CD14-positive monocyte (primary cell): ENCODE data around the gene NRXN3. TPM values are rescaled to one million over a fixed set of nuclear protein-coding genes. Genes with fewer than 3 reads are reported as not detected.

ENCODE experiments used
- DNase-seq, 3 donors: peaks; one replicate each; pipeline ENCODE4 v3.0.0-alpha.2; 2011 to 2022
- H2AFZ ChIP-seq: 2 replicates; pipeline ENCODE4 v1.6.0; 2012; ENCODE audit warnings: mild to moderate bottlenecking, low read depth, low read length, inconsistent platforms; ENCODE audit not compliant: insufficient read depth, poor library complexity, severe bottlenecking
- H3K27ac ChIP-seq, 2 donors: 1 replicate in 1 of 2; 2 replicates in 1 of 2; pipeline ENCODE4 v1.5.1; 2012 to 2013; ENCODE audit warnings: low read length in 2 of 2, control low read depth in 1 of 2, inconsistent platforms in 1 of 2, low read depth in 1 of 2, mild to moderate bottlenecking in 1 of 2
- H3K27me3 ChIP-seq, 2 donors: one replicate each; pipeline versions ENCODE4 v1.6.0 to v1.6.1; 2011 to 2013; ENCODE audit warnings: low read length in 2 of 2; ENCODE audit not compliant: control insufficient read depth in 2 of 2, insufficient read depth in 2 of 2
- H3K36me3 ChIP-seq, 2 donors: replicated peaks in 1 of 2; 1 replicate in 1 of 2; 2 replicates in 1 of 2; pipeline versions ENCODE4 v1.5.1 to v1.6.1; 2012 to 2013; ENCODE audit warnings: low read length in 2 of 2, control low read depth in 1 of 2, inconsistent platforms in 1 of 2, mild to moderate bottlenecking in 1 of 2; ENCODE audit not compliant: insufficient read depth in 2 of 2, control insufficient read depth in 1 of 2
- H3K4me1 ChIP-seq, 2 donors: 1 replicate in 1 of 2; 2 replicates in 1 of 2; pipeline versions ENCODE4 v1.5.1 to v1.6.1; 2012 to 2013; ENCODE audit warnings: low read length in 2 of 2, control low read depth in 1 of 2, inconsistent platforms in 1 of 2, mild to moderate bottlenecking in 1 of 2, moderate library complexity in 1 of 2; ENCODE audit not compliant: insufficient read depth in 2 of 2, control insufficient read depth in 1 of 2
- H3K4me2 ChIP-seq: replicated peaks from 2 replicates; pipeline ENCODE3; 2012; ENCODE audit warnings: low read length, moderate library complexity, mild to moderate bottlenecking; ENCODE audit not compliant: poor library complexity, severe bottlenecking; ENCODE audit errors: extremely low read depth
- H3K4me3 ChIP-seq, 3 experiments: fragments of 200-600 bp in 1 of 3; sonication (generic) in 1 of 3; replicated peaks in 1 of 3; 1 replicate in 2 of 3; 2 replicates in 1 of 3; pipeline ENCODE4 v1.5.1; 2011 to 2013; ENCODE audit warnings: low read length in 3 of 3, mild to moderate bottlenecking in 3 of 3, control low read depth in 2 of 3, low read depth in 2 of 3, inconsistent platforms in 1 of 3, moderate library complexity in 1 of 3
- H3K79me2 ChIP-seq: 2 replicates; pipeline ENCODE4 v1.6.0; 2012; ENCODE audit warnings: mild to moderate bottlenecking, control low read depth, inconsistent platforms, low read length, moderate library complexity; ENCODE audit not compliant: insufficient read depth
- H3K9ac ChIP-seq: 2 replicates; pipeline ENCODE4 v1.6.0; 2017; ENCODE audit warnings: low read length, mild to moderate bottlenecking; ENCODE audit not compliant: insufficient read depth, poor library complexity, severe bottlenecking
- H3K9me3 ChIP-seq, 2 donors: replicated peaks in 1 of 2; 1 replicate in 1 of 2; 2 replicates in 1 of 2; pipeline versions ENCODE4 v1.5.1 to v1.6.1; 2012 to 2013; ENCODE audit warnings: low read length in 2 of 2, control low read depth in 1 of 2; ENCODE audit not compliant: control insufficient read depth in 1 of 2, insufficient read depth in 1 of 2
- H4K20me1 ChIP-seq: 2 replicates; pipeline ENCODE4 v1.6.0; 2012; ENCODE audit warnings: mild to moderate bottlenecking, low read length, control low read depth, moderate library complexity; ENCODE audit not compliant: insufficient read depth
- H3K27ac Mint-ChIP-seq, 7 donors: one replicate each; pipeline ENCODE4 v1.8.0; 2020; ENCODE audit warnings: mild to moderate bottlenecking in 7 of 7, mixed read lengths in 7 of 7, moderate library complexity in 6 of 7, inconsistent platforms in 2 of 7
- H3K27me3 Mint-ChIP-seq, 3 donors: one replicate each; pipeline ENCODE4 v1.8.0; 2021 to 2022; ENCODE audit warnings: low read depth in 3 of 3, mild to moderate bottlenecking in 3 of 3, mixed read lengths in 3 of 3, moderate library complexity in 3 of 3, inconsistent platforms in 1 of 3
- H3K36me3 Mint-ChIP-seq, 2 donors: one replicate each; pipeline ENCODE4 v1.8.0; 2020; ENCODE audit warnings: mixed read lengths in 2 of 2, inconsistent platforms in 1 of 2, mild to moderate bottlenecking in 1 of 2
- H3K4me1 Mint-ChIP-seq: one replicate; pipeline ENCODE4 v1.8.0; 2020; ENCODE audit warnings: mild to moderate bottlenecking, mixed read lengths
- H3K4me3 Mint-ChIP-seq, 2 donors: one replicate each; pipeline ENCODE4 v1.8.0; 2020; ENCODE audit warnings: mild to moderate bottlenecking in 2 of 2, mixed read lengths in 2 of 2, moderate library complexity in 1 of 2
- H3K9me3 Mint-ChIP-seq, 7 donors: one replicate each; pipeline ENCODE4 v1.8.0; 2020 to 2022; ENCODE audit warnings: mixed read lengths in 7 of 7, mild to moderate bottlenecking in 6 of 7, moderate library complexity in 6 of 7, inconsistent platforms in 2 of 7
- CTCF ChIP-seq: fragments of 200-600 bp; IDR thresholded peaks from one replicate; pipeline ENCODE4 v1.8.0; 2022; ENCODE audit warnings: antibody characterized with exemption, mild to moderate bottlenecking
- WGBS: methylation state at CpG from one replicate; pipeline ENCODE4 v1.1.5; 2013; ENCODE audit warnings: missing lambda C conversion rate; ENCODE audit not compliant: insufficient coverage; 5-methylcytosine and 5-hydroxymethylcytosine counted together
- intact Hi-C, 2 donors: fragments of 100-400 bp; cut with micrococcal nuclease; formaldehyde crosslinking; loops; one replicate each; pipeline versions ENCODE4 v1.15.0 to v1.15.1; 2023
- polyA plus RNA-seq, 3 donors: library from polyadenylated mRNA; depleted of rRNA in 1 of 3; unstranded in 2 of 3; stranded (reverse) in 1 of 3; fragments of 300-500 nt in 2 of 3; fragments of >200 nt in 1 of 3; fragmentation: Illumina TruSeq in 2 of 3; gene quantifications; 1 replicate in 2 of 3; 2 replicates in 1 of 3; pipeline ENCODE4 v1.2.3, GENCODE V29; 2012 to 2021

The NRXN3 gene
- polyA plus RNA-seq, 3 donors: not detected

GRCh38 chr14:78608998-78609787, 439.0 kb downstream of the NRXN3 start:
- Mint-ChIP-seq H3K36me3 (no peaks in the 10 kb centered on the region), H3K4me1 (no peaks in the 10 kb centered on the region)

GRCh38 chr14:78610994-78611393, 440.8 kb downstream of the NRXN3 start:
- DNase-seq: no peak
- Histone ChIP-seq H3K36me3 (no peaks in the 10 kb centered on the region), H3K4me3 (no peak overlapping the region), H3K4me2 (no peak overlapping the region), H3K27ac (no peak overlapping the region), H3K4me1 (no peaks in the 10 kb centered on the region), H3K9ac (no peak overlapping the region), H3K79me2 (no peaks in the 10 kb centered on the region), H2AFZ (no peak overlapping the region), H3K9me3 (no peaks in the 10 kb centered on the region), H4K20me1 (no peaks in the 10 kb centered on the region), H3K27me3 (no peaks in the 10 kb centered on the region)
- no peak overlapping the region for H3K4me3 Mint-ChIP-seq
- no peaks in the 10 kb centered on the region for H3K36me3 Mint-ChIP-seq
- no peak for TF ChIP-seq CTCF
- intact Hi-C loops: no loop called here
- WGBS: no CpG with 5 or more reads among the region's 4 CpGs
- H3K27ac Mint-ChIP-seq: no peak overlapping the region
- peaks cover 0 to 4% (median 3%) of the 10 kb centered on the region in 3 donors for H3K27me3 Mint-ChIP-seq
- H3K9me3 Mint-ChIP-seq: peaks cover 0 to 5% (median 0%) of the 10 kb centered on the region in 7 donors
- H3K4me1 Mint-ChIP-seq: no peaks in the 10 kb centered on the region

More at GRCh38 chr14:78608998-78609787, 439.0 kb downstream of the NRXN3 start:
- Mint-ChIP-seq H3K4me3 (no peak overlapping the region), H3K9me3 (peaks cover 0 to 5% (median 0%) of the 10 kb centered on the region in 7 donors), H3K27me3 (peaks cover 0 to 4% (median 3%) of the 10 kb centered on the region in 3 donors), H3K27ac (no peak overlapping the region)
- H3K79me2 ChIP-seq: no peaks in the 10 kb centered on the region
- no peak overlapping the region for H3K27ac ChIP-seq
- WGBS: 65% methylated on average over 4 of the region's 4 CpGs
- H3K36me3 ChIP-seq: no peaks in the 10 kb centered on the region
- no peaks in the 10 kb centered on the region for H3K9me3 ChIP-seq
- H3K4me1 ChIP-seq: no peaks in the 10 kb centered on the region
- no peak overlapping the region for H3K9ac ChIP-seq
- no peak overlapping the region for H2AFZ ChIP-seq
- DNase-seq: no peak
- H3K4me3 ChIP-seq: no peak overlapping the region
- no peaks in the 10 kb centered on the region for H3K27me3 ChIP-seq
- no peaks in the 10 kb centered on the region for H4K20me1 ChIP-seq
- H3K4me2 ChIP-seq: no peak overlapping the region
- intact Hi-C loops: no loop called here
- no peak for TF ChIP-seq CTCF
